ENCODE data around the gene H6PD. TPM values are rescaled to one million over a fixed set of nuclear protein-coding genes. Genes with fewer than 3 reads are reported as not detected.
A peak's percentile ranks its signal among the peaks of the same experiment; 100 is the strongest.

The H6PD gene
- total RNA-seq, 1 experiment from 2014 or later, result 10.0 TPM

DNA sequence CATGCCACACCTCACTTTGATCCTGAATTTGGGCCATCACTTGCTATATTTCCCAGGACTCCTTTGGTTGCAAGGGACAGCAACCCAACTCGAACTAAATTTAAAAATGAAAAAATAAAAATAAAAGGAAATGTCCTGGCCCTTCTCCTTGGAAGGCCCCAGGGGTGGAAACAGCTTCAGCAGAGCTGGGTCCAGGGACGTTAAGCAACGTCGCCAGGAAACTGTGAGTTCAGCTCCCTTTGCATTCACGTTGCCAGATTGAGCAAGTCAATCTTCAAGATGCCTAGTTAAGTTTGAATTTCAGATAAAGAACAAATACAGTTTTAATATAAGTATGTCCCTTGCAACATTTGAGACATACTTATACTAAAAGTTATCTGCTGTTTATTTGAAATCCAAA is 43.5 kb downstream of the H6PD start:
- no peak for DNase-seq (ENCODE audit: low spot score)

DNA sequence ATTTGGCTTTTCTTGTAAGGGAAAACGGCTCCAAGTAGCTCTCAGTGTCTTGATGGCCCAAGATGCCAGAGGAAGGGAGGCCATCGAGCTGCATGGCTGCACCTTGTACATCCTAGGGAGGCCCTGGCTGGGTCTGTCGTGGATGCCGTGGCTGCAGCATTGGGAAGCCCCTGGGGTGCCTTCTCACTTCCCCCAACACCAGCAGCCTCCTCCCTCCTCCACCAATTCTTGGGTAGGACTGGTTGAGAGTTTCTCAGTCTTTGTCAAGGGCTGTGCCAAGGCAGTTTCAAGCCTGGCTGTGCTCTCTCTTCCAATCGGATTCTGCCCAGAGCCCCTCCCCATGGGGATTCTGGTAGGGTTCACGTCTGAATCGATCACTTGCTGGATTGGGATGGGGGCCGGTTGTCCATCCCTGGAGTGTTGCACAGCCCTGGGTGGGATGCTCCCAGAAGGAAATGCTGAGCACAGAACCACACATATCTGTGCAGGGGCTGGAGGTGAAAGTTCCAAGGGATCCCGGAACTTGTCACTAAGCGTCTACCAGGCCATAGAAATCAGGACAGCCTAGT is 44.1 kb downstream of the H6PD start:
- DNase-seq (ENCODE audit: low spot score), result no peak

DNA sequence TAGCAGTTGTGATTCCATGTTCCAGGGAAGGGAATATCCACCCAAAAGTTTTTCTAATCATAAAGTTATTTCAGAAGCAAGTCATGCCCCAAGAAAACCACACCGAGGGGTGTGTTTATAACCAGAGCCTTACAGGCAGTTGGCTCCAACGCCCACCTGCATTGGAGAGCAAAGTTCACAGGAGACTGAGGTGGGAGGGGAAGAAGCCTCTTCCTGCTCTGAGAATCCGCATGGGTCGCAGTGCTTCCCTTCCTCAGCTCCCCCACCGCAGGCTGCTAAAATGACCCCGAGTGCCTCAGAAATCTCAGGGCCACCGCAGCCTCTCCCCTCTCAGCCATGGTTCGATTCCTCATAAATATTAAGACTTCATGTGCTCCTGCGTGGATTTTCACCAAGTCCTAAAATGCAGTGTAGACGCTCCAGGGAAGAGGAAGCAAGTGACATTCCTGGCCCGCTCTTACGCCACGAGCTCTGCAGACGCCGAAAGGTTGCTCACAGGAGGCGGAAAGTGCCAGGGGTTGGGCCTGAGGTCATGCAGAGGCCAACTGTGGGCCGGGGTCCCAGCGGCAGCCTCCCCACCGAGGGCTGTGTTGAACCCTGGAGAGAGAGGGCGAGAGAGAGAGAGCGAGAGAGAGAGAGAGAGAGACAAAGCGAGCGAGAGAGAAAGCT is 44.7 kb downstream of the H6PD start:
- peak; percentile 39 for DNase-seq (ENCODE audit: low spot score)

DNA sequence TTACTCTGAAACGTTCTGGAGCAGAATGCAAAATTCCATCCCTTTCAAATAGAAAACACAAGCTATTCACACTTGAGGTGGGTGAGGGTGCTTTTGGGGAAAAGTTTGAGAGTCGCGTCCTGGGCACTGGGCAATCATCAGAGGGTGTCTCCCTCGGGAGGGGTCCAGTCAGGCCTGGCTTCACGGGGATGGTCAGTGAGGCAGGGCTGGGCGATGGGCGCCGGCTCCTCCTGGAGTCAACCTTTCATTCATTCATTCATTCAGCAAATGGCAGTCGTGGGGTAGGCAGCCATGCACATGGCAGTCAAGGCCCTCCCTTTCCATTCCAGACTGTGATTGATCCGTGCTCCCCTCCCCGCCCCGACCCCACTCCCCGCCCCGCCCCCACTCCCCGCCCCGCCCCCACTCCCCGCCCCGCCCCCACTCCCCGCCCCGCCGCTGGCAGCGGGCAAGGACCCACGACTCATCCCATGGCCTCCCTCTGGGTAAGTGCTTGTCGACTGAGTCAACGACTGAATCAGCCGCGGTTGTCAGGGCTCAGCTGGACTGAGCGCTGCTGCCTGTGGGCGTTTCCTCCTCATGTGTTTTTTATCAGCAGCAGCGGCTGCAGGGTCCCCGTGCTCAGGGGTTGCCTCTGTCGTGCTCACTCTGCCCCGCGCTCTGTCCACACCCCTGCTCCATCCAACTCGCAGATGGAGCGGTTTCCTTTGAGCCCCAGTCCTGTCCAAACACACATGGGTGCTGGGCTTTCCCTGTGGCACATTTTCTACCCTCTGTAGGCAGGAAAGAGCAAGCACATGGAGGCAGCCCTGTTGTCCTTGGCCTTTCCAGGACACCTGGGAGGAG is 45.7 kb downstream of the H6PD start:
- DNase-seq (ENCODE audit: low spot score), result no peak

DNA sequence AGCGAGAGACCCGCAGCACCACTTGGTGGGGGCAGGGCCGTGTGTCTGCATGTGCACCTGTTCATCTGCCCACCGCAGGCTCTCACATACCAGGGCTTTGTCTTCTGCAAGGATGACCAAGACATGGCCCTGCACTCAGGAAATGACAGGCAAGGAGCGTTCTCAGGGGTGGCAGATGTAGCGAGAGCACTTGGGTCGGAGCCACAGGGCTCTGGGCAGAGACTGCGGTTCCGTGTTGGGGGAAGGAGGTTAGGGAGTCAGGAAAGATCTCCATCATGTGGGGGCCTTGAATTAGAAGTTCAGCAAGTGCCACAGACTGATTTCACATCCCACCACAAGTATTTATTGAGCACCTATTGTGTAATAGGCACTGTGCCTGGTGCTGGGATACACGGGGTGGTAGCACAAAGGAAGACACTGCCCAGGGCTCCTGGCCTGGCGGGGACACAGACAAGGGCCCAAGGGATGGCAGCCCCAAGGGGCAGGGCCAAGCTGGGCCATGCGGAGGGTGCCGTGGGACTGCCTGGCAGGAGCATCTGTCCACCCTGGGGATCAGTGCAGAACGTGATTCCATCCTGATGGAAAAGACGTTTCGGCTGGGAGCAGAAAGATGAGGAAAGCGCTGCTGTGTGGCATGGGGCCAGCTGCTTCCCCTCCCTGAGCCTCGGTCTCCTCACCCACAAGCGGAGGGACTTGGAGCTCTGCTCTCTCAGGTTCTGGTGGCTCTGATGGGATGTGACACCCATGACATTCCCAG is 46.7 kb downstream of the H6PD start:
- no peak for DNase-seq (ENCODE audit: low spot score)

DNA sequence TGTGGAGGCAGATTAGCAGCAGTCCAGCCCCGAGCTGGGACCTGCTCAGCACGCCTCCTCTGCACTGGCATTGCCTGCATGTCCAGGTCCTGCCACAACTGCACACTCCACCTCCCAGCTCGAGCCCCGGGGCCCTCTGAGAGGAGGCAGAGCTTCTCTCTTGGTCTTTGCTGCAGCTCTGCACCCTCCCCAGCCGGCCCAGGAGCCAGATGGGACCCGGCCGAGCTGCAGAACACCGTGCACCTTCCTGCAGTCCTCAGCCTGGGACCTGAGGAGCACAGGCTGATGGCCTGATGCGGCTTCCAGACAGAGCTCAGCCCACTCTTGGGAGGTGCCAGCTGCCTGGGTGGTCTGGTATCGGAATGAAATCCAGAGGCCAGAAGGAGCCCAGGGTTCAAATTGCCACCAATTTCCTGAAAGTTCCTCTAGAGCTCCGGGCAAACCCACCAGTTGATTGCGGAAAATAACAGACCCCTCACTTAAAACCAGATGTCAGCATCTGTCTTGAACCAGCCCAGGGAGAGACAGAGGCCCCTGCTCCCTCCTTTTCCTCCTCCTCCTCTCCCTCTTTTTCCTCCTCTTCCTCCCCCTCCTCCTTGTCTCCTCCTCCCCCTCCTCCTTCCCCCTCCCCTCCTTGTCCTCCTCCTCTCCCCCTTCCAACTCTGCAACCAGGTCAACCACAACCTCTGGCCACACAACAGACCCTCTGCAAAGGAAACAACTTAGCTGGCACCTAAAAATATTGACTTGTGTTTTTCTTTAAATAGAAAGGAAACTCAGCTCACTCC is 47.5 kb downstream of the H6PD start:
- DNase-seq (ENCODE audit: low spot score), result no peak

DNA sequence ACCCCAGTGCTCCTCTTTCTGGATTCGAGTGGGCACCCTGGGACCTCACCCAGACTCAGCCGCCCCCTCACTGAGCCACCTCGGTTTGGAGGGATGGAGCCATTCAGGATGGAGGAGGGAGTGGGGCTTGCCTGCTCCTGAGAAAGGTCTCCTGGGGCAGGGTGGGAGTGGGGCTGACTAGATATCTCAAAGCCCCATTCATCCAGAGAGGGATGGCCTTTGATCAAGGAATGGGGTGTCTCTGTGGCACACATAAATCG is 48.1 kb downstream of the H6PD start:
- DNase-seq (ENCODE audit: low spot score), result no peak

DNA sequence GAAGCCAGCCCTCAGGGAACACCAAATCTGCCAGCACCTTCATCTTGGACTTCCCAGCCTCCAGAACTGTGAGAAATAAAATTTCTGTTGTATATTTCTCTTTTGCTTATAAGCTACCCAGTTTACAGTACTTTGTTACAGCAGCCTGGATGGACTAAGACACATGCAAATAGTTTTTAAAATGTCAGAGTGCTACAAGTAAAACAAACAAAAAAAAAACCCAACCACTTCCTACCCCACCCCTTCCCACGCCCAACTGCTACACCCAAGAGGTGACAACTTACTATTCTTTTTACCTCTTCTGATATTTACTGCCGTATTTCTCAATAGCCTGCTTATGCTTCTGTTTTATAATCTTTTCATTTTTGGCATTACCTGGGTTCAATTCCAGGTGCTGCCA is 49.5 kb downstream of the H6PD start:
- no peak for DNase-seq (ENCODE audit: low spot score)

DNA sequence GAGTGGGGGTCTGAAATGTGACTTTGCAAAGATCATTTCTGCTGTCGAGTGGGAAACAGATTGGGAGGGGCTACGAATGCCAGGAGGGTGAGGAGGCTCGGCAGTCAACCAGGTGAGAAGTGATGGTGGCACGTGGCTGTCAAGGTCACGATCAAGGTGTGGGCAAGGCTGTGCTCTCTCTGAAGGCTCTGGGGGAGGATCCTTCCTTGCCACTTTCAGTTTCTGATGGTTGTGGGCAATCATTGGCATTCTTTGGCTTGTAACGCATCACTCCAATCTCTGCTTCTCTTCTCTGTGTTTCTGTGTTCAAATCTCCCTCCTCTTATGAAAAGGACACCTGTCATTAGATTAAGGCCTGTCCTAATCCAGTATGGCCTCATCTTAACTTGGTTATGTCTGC is 52.0 kb downstream of the H6PD start:
- no peak for DNase-seq (ENCODE audit: low spot score)

DNA sequence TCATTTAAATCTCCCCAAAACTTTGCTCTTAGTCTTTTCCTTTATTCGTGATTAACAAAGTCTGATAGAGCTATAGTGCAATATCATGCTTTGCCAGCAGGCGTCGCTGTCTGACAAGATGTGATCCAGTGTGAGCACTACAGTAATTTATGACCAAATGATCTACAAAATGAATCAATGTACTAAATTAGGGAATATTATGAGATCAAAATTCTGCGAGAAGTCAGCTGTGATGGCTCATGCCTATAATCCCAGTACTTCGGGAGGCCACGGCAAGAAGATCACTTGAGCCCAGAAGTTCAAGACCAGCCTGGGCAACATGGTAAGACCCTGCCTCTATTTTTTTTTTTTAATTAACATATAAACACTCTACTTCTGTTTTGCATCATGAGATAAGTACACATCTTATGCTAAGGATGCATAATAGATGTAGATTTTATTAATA is 54.5 kb downstream of the H6PD start:
- peak; percentile 90 for DNase-seq (ENCODE audit: low spot score)

DNA sequence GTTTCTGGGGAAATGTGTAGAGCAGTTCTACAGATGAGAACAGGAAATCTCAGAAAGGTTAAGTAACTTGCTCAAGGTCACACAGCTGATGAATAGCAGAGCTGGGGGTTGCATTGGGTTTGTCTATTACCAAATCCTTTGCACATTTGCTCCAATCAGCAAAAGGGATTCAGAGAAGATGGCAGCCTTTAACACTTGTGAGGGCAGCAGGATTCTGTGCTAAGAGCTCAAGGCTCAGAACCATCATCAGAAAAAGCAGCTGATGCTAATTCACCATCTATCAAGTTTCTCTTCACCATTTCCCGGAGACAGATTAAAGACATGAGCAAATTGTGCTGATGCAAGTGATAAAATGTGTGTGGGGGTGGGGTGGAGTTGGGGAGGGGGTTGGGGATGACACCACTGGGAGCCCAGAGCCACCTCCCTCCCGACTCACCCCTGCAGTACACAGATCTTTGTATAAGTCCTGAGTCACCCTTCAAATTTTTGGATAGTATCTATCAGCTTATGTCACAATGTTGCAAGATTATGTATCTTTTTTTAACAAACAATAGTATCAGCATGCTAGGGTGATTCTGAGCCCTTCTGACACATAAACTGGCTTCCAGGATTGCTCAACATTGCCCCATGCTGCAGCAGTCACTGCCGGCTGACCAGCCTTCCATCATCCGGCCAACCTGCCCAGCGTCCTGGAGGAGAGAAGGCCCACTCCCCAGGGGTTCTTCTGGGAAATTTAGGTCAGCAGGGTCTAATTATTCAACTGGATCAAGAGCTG is 55.3 kb downstream of the H6PD start:
- no peak for DNase-seq (ENCODE audit: low spot score)

DNA sequence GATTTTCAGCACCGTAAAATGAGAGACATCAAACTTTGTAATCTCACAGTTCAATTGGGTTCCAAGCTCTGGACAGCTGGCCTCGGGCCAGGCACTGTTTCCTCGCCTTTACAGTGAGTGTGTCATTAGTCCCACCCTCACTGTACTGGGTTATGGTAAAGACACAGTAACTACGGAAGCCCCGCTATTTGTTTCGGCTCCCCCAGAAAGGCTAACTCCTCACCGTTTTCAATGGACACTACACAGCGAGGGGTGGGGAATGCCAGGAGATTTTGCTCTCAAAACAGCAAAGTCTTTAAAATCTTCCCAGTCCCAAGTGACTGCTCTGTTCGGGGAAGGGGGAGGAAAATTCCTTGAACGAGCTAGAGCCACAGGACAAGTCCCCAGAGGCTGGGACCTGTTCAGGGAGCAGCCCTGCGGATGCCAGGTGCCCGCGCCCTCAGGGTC is 57.4 kb downstream of the H6PD start:
- DNase-seq (ENCODE audit: low spot score), result peak; percentile 86

DNA sequence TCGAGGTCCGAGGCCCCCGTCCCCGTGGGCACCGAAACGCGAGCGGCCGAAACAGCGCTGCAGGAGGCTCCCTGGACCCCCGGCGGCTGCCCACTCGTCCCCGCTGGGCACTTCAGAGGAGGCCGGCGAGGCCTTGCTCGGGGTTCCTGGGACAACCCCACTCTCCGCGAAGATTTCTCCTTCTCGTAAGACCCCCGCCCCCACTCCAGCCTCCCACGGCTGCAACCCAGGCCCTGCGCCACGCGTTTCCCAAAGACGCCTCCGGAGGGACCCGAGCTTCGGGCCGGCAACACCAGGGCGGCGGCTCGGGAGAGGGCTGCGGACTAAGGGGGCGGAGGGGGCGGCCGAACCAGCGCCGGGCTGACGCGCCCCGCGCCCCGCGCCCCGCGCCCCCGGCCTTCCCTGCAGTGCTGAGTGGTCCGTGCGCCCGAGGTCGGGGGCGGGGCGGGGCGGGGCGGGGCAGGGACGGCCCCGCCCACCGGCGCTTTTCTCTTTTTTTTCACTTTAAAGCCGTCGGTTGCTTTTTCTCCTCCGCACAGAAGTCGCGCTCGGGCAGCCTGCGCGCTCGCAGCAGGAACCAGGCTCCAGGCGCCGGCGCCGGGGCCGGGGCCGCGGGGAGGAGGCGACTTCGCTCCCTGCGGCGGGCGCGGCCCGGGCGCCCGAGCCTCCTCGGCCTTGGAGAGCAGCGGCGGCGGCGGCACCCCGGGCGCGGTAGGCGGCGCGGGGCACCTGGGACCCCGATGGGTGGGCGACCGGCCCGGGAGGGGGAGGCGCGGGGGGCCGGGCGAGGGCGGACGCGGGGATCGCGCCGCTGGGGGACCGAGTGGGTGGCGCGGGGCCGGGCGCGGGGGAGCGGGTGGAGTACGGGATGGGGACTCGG is 58.0 kb downstream of the H6PD start, which contains the start of gene SPSB1:
Gene SPSB1 (plus strand): TSS at position 534 of the 880 bp plus-strand sequence. CDS start 62,998 bp downstream, outside the sequence.
- DNase-seq (ENCODE audit: low spot score), result peak; percentile 62

DNA sequence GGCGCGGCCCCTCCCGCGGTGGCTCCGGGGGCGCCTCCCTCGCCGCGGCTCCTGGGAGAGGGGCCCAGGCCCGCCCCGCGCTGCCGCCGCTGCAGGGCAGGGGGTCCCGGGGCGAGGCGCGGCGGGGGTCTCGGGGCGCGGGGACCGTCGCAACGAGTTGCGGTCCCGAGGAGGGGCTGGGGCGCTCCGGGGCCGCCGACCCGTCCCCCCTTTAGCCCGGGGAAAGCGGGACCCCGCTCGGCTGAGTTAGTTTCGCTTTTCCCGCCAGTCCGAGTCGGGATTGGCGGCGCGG is 58.6 kb downstream of the H6PD start:
- DNase-seq (ENCODE audit: low spot score), result no peak

DNA sequence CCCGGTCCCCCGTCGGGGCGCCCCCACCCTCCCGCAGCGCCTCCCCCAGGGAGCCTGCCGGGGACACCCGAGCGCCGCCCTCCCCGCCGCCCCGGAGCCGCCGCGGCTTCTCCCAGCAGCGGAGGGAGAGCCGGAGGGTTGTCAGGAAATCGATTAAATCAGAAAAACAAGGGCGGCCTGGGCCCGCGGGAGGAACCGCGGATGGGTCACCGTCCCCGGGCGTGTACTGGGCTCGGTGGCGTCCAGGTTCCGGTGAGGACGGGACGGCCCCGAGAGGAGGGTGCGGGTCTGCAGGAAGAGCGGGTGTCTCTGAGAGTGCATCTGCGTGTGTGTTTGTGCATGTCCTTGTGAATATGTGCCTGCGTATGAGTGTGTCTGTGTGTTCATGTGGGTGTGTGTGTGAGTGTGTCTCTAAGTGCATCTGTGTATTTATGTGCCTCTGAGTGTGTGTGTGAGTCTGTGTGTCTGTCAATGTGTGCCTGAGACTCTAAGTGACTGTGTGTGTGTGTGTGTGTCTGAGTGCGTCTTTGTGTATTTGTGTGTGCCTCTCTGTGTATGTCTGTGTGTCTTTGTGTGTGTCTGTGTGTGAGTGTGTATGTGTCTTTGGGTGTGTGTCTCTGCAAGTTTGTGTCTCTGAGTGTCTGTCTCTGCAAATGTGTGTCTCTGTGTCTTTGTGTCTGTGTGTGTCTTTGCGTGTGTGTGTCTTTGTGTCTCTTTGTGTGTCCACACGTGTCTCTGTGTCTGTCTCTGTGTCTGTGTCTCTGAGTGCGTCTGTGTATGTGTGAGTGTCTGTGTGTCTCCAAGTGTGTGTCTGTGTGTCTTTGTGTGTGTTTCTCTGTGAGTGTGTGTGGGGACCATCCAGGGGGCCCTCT is 59.2 kb downstream of the H6PD start:
- peak; percentile 52 for DNase-seq (ENCODE audit: low spot score)

DNA sequence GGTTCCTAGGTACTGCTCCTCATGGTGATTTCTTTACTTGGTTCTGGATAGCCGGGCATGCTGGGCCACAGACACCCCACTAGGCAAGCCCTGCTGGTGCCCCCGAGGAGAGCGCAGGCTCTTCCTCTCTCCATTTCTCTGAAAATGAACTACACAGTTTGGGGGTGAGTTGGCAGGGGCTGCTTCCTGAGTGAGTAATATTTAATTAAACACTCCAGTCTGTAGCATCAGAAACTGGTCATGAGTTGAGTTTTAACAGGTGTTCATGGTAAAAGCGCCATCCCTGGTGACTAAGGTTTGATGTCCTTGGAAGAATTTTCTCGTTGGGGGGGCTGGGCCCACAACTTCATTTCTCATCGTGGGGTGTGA is 59.8 kb downstream of the H6PD start:
- DNase-seq (ENCODE audit: low spot score), result no peak

DNA sequence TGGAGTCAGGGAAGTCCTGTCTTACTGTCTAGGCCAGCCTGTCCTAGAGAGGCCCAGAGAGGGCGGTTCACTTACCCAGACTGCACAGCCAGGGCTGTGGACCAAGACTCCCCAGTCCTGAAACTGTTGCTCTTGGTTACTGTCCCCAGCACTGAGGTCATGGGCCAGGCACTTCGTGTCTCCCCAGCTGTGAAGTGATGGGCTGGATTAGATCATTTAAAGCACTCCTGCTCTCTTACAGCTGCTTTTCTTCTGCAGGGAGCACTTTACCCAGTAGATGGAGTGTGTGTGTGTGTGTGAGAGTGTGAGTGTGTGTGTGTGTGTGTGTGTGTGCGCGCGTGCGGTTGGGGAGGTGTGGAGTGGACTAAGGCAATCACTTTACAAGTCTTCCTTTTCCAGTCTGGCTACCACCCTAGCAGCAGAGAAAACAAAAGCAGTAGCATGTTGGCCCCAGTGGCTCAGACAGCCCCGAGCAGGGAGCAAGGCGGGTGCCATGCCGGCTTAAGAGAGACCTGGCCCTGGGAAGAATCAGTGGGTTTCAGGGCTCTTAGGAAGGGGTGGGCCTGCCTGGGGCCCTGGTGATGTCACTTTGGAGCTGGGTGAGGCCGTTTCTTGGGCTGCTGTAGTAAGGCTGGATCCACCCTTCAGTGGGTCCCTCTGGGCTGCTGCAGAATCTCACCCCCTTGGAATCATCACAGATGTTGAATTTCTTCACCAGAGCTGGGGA is 60.5 kb downstream of the H6PD start:
- peak; percentile 52 for DNase-seq (ENCODE audit: low spot score)

DNA sequence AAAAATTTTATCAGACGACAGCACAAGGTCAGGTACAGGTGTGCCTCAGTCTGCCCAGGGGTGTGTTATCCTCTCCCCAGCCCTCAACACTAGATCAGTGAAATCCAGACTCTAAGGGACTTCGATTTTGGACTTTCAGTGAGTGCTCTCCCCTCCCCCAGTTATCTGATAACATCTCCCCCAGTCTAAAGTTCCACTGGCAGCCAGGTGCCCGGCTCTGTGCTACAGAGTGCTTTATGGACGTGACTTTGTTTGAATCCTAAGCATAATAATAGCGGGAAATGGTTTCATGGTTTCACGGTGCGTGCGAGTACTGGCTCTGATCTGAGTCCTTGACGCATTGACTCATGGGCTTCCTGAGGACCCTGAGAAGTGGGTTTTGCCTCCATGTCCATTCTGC is 61.3 kb downstream of the H6PD start:
- DNase-seq (ENCODE audit: low spot score), result no peak
